ENCODE results near the gene SLF1. TPM values are rescaled to one million over a fixed set of nuclear protein-coding genes. Genes with fewer than 3 reads are reported as not detected.
A peak's percentile ranks its signal among the peaks of the same experiment; 100 is the strongest.

Gene SLF1
- total and polyA plus RNA-seq, 9 of the 15 experiments (the other 6 are each of a cell fraction or from before 2014, with no cell fraction given), result 9.8 to 31.1 (median 16.3) TPM

DNA sequence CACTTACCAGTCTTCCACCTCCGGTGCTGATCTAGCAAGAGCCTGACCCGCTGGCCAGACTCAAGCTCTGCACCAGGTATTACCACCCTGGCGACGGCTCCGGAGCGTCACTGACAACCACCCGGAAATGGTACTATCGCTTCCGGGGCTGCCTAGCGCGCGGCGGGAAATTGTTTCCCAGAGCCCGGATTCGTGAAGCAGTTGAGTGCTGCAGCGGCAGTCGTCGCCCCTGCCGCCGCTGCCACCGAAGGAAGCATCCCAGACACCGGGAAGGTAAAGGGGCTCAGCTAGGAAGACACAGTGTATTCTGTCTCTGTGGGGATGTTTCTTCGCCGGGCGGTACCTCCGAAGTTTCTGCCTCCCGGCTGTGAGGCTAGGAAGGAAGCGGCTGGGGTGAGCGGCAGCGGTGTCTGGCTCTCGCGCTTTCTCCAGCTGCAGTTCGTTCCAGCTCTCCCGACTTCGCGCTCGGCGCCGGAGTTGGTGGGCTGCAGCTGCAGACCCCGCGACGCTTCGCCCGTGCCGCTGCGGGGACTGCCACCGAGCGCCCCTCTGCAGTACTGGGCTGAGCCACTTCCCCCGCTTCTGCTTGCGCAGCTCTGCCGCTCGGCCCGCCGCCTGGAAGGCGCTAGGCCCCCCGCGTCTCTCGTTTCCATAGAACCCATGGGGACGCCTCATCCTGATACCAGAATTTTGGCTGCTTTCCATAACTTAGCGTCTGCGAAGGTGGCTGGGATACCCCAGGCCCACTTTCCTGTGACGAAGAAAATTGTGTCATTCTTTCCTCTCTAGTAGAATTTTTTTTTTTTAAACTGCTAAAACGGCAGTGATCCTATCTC, at the start of gene SLF1, which contains the start of gene KIAA0825 (continued):
- TF ChIP-seq, protein P1, sequence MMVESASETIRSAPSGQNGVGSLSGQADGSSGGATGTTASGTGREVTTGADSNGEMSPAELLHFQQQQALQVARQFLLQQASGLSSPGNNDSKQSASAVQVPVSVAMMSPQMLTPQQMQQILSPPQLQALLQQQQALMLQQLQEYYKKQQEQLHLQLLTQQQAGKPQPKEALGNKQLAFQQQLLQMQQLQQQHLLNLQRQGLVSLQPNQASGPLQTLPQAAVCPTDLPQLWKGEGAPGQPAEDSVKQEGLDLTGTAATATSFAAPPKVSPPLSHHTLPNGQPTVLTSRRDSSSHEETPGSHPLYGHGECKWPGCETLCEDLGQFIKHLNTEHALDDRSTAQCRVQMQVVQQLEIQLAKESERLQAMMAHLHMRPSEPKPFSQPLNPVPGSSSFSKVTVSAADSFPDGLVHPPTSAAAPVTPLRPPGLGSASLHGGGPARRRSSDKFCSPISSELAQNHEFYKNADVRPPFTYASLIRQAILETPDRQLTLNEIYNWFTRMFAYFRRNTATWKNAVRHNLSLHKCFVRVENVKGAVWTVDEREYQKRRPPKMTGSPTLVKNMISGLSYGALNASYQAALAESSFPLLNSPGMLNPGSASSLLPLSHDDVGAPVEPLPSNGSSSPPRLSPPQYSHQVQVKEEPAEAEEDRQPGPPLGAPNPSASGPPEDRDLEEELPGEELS (CRISPR knock-in tag; IDR thresholded peaks at IDR 0.05; ENCODE audit: borderline replicate concordance), result no peak
- TF ChIP-seq KAT2B (IDR thresholded peaks at IDR 0.05; ENCODE audit: low read depth, low read length), result no peak
- no peak for TF ChIP-seq TCFL5 (CRISPR knock-in tag; conservative IDR thresholded peaks at IDR 0.05)
- 0 out of 2 replicates have a peak, but pooled peaks have one; percentile 50 for TF ChIP-seq HLTF (IDR thresholded peaks at IDR 0.05)
- no peak for TF ChIP-seq SMARCC2 (IDR thresholded peaks at IDR 0.05; ENCODE audit: low read depth)
- no peak for TF ChIP-seq TAL1 (IDR thresholded peaks at IDR 0.05)
- TF ChIP-seq DIDO1 (tag; IDR thresholded peaks at IDR 0.05; ENCODE audit: low read depth), result peak; percentile 92
- no peak for TF ChIP-seq RNF2 (IDR thresholded peaks at IDR 0.05)
- no peak for TF ChIP-seq DPF2 (IDR thresholded peaks at IDR 0.05)
- TF ChIP-seq, protein P2, sequence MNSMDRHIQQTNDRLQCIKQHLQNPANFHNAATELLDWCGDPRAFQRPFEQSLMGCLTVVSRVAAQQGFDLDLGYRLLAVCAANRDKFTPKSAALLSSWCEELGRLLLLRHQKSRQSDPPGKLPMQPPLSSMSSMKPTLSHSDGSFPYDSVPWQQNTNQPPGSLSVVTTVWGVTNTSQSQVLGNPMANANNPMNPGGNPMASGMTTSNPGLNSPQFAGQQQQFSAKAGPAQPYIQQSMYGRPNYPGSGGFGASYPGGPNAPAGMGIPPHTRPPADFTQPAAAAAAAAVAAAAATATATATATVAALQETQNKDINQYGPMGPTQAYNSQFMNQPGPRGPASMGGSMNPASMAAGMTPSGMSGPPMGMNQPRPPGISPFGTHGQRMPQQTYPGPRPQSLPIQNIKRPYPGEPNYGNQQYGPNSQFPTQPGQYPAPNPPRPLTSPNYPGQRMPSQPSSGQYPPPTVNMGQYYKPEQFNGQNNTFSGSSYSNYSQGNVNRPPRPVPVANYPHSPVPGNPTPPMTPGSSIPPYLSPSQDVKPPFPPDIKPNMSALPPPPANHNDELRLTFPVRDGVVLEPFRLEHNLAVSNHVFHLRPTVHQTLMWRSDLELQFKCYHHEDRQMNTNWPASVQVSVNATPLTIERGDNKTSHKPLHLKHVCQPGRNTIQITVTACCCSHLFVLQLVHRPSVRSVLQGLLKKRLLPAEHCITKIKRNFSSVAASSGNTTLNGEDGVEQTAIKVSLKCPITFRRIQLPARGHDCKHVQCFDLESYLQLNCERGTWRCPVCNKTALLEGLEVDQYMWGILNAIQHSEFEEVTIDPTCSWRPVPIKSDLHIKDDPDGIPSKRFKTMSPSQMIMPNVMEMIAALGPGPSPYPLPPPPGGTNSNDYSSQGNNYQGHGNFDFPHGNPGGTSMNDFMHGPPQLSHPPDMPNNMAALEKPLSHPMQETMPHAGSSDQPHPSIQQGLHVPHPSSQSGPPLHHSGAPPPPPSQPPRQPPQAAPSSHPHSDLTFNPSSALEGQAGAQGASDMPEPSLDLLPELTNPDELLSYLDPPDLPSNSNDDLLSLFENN (IDR thresholded peaks at IDR 0.05; ENCODE audit: low read depth in 2 of 2, low read length in 2 of 2), result no peak
- no peak for TF ChIP-seq BRF1 (IDR thresholded peaks at IDR 0.05; ENCODE audit: borderline replicate concordance, extremely low read depth, insufficient read length)
- TF ChIP-seq HNRNPL (IDR thresholded peaks at IDR 0.05; ENCODE audit: low read depth, low read length), result no peak
- no peak for TF ChIP-seq DACH1 (IDR thresholded peaks at IDR 0.05; ENCODE audit: partially characterized antibody)
- no peak for TF ChIP-seq ZNF143 (CRISPR knock-in tag; IDR thresholded peaks at IDR 0.05)
- peak; percentile 86 for TF ChIP-seq MTA2 (IDR thresholded peaks at IDR 0.05; ENCODE audit: low read depth)
- TF ChIP-seq, protein P3, sequence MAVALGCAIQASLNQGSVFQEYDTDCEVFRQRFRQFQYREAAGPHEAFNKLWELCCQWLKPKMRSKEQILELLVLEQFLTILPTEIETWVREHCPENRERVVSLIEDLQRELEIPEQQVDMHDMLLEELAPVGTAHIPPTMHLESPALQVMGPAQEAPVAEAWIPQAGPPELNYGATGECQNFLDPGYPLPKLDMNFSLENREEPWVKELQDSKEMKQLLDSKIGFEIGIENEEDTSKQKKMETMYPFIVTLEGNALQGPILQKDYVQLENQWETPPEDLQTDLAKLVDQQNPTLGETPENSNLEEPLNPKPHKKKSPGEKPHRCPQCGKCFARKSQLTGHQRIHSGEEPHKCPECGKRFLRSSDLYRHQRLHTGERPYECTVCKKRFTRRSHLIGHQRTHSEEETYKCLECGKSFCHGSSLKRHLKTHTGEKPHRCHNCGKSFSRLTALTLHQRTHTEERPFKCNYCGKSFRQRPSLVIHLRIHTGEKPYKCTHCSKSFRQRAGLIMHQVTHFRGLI (CRISPR knock-in tag; IDR thresholded peaks at IDR 0.05), result no peak
- TF ChIP-seq MTA1 (IDR thresholded peaks at IDR 0.05; ENCODE audit: borderline replicate concordance), result no peak
- TF ChIP-seq, protein P4, sequence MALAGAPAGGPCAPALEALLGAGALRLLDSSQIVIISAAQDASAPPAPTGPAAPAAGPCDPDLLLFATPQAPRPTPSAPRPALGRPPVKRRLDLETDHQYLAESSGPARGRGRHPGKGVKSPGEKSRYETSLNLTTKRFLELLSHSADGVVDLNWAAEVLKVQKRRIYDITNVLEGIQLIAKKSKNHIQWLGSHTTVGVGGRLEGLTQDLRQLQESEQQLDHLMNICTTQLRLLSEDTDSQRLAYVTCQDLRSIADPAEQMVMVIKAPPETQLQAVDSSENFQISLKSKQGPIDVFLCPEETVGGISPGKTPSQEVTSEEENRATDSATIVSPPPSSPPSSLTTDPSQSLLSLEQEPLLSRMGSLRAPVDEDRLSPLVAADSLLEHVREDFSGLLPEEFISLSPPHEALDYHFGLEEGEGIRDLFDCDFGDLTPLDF (CRISPR knock-in tag; IDR thresholded peaks at IDR 0.05), result peak; percentile 78; the same call in 1 of the 2 replicates
- no peak for TF ChIP-seq ZNF76 (CRISPR knock-in tag; IDR thresholded peaks at IDR 0.05; ENCODE audit: borderline replicate concordance)
- no peak for TF ChIP-seq KLF6 (CRISPR knock-in tag; IDR thresholded peaks at IDR 0.05; ENCODE audit: borderline replicate concordance)

Data from K562 (cell line).